ENCODE data around the gene ZNF283. TPM values are rescaled to one million over a fixed set of nuclear protein-coding genes. Genes with fewer than 3 reads are reported as not detected.

The ZNF283 gene
- total and polyA plus RNA-seq, 4 donors, result 1.6 to 34.2 (median 4.3) TPM

- Histone ChIP-seq H3K27me3 (ENCODE audit: control insufficient read depth in 3 of 3, insufficient read depth in 3 of 3, low read length in 2 of 3) (peaks cover 0 to under 1% (median 0%) of the 10 kb centered on the region in 3 donors), H3K4me3 (no peak overlapping the region), H3K36me3 (ENCODE audit: control insufficient read depth in 4 of 4, insufficient read depth in 4 of 4, low read length in 4 of 4) (no peaks in the 10 kb centered on the region), H3K4me1 (ENCODE audit: control insufficient read depth in 5 of 5, insufficient read depth in 5 of 5, low read length in 5 of 5) (peaks cover 0 to 21% (median 6%) of the 10 kb centered on the region in 5 donors), H3K9ac (ENCODE audit: insufficient read depth in 1 of 2, low read length in 2 of 2) (no peak overlapping the region), H3K9me3 (ENCODE audit: control insufficient read depth in 4 of 4, insufficient read depth in 3 of 4, low read length in 3 of 4) (peaks cover 0 to 3% (median 0%) of the 10 kb centered on the region in 4 donors), H3K27ac (ENCODE audit: low read depth in 1 of 2, low read length in 1 of 2) (peak overlapping the region in 1 of 2 donors; percentile 20)
- no peak for ATAC-seq (ENCODE audit: insufficient read depth, low FRiP score)
- no peak for TF ChIP-seq CTCF (IDR thresholded peaks at IDR 0.05; ENCODE audit: control extremely low read depth, extremely low read depth)
- DNase-seq, result no peak
- WGBS, 2 donors, result 20 to 29% methylated on average over 3 of the region's 3 CpGs
These were observed 47.3 kb upstream of the ZNF283 start for GRCh38 chr19:43779820-43780219.

DNA sequence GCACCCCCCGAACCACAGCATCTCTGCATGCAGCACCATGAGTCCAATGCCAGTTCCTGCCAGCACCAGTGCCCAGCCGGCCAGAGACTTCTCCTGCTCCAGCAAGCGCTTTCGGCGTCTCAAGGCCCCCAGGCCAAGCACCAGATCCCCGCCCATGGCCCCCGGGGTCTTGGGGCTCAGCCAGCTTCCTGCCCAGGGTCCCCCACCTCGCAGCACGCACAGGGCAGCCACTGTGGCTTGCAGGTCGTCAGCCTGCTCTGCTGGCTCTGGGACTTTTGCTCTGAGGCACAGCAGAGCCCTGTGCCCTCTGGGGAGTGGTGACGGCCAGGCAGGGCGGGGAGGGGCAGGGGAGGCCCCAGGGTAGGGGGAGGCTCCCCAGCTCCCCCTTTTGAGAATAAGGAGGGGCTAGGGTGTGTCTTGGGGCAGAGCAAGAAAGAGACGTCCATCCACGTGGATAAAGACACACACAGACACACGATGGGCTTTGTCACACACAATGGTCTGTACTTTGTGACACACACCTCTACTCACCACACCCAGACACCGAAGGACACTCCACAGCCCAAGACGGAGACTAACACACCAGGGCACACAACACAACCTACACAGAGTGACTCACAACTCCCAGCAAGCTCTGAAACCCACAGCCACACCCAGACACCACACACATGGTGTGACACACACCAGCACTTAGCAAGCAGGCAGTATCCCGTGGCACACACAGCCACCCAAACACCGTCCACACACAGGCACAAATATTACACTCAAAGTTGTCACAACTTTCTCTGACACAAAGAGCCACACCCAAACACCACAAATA is 46.2 kb upstream of the ZNF283 start, which contains the start of gene KCNN4:
KCNN4 (minus strand) TSS at position 268 of the 820 bp plus-strand sequence; CDS start at position 156, 112 bp downstream.
- Histone ChIP-seq H3K4me3 (no peak within 1 kb of the TSS), H3K27me3 (ENCODE audit: control insufficient read depth in 3 of 3, insufficient read depth in 3 of 3, low read length in 2 of 3) (no peaks in the 10 kb centered on the region), H3K4me1 (ENCODE audit: control insufficient read depth in 5 of 5, insufficient read depth in 5 of 5, low read length in 5 of 5) (peaks cover 0 to 23% (median 5%) of the 10 kb centered on the region in 5 donors), H3K36me3 (ENCODE audit: control insufficient read depth in 4 of 4, insufficient read depth in 4 of 4, low read length in 4 of 4) (no peaks in the 10 kb centered on the region), H3K9ac (ENCODE audit: insufficient read depth in 1 of 2, low read length in 2 of 2) (no peak within 1 kb of the TSS), H3K9me3 (ENCODE audit: control insufficient read depth in 4 of 4, insufficient read depth in 3 of 4, low read length in 3 of 4) (peaks cover 0 to 3% (median 0%) of the 10 kb centered on the region in 4 donors), H3K27ac (ENCODE audit: low read depth in 1 of 2, low read length in 1 of 2) (peak within 1 kb of the TSS in 1 of 2 donors; percentile 41)
- no peak for DNase-seq
- no peak for TF ChIP-seq CTCF (IDR thresholded peaks at IDR 0.05; ENCODE audit: control extremely low read depth, extremely low read depth)
- 22% methylated on average over 19 of the region's 19 CpGs for WGBS, 2 donors
- ATAC-seq (ENCODE audit: insufficient read depth, low FRiP score), result no peak

DNA sequence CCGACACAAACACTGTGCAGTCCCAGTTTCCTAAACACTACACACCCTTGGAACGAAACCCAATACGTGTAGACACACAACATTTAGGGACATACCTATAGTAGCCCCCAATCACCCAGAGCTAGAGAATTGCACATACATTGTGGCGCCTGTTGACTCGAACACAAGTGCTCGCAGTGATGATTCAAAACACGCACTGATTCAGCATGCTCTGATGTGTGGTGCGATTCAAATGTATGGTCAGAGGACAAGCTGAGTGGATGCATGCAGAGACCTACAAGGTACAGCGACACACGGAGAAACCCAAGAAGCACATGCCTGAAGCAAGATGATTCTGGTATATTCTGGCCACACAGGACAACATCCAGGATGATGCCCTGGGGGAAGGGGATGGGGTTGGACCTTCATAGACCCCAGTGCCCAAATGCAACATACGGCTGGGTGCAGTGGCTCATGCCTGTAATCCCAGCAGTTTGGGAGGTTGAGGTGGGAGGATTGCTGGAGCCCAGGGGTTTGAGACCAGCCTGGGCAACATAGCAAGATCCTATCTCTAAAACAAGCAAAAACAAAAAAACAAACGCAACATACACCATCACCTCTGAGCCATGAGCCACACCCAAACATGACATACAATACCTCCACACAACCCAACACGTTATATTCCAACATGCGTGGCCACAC is 45.4 kb upstream of the ZNF283 start:
- no peaks in the 10 kb centered on the region for H3K36me3 ChIP-seq (ENCODE audit: control insufficient read depth in 4 of 4, insufficient read depth in 4 of 4, low read length in 4 of 4)
- DNase-seq (no peak), ATAC-seq (ENCODE audit: insufficient read depth, low FRiP score) (no peak)
- WGBS, 2 donors, result 90 to 93% methylated on average over 14 of the region's 14 CpGs
- H3K27ac ChIP-seq (ENCODE audit: low read depth in 1 of 2, low read length in 1 of 2), result no peak overlapping the region
- no peak for TF ChIP-seq CTCF (IDR thresholded peaks at IDR 0.05; ENCODE audit: control extremely low read depth, extremely low read depth)
- no peak overlapping the region for H3K9ac ChIP-seq (ENCODE audit: insufficient read depth in 1 of 2, low read length in 2 of 2)
- H3K4me3 ChIP-seq, result no peak overlapping the region
- H3K27me3 ChIP-seq (ENCODE audit: control insufficient read depth in 3 of 3, insufficient read depth in 3 of 3, low read length in 2 of 3), result no peaks in the 10 kb centered on the region
- peaks cover 0 to 3% (median 0%) of the 10 kb centered on the region in 4 donors for H3K9me3 ChIP-seq (ENCODE audit: control insufficient read depth in 4 of 4, insufficient read depth in 3 of 4, low read length in 3 of 4)
- peaks cover 0 to 20% (median 5%) of the 10 kb centered on the region in 5 donors for H3K4me1 ChIP-seq (ENCODE audit: control insufficient read depth in 5 of 5, insufficient read depth in 5 of 5, low read length in 5 of 5)

All from lung (tissue), 12 donors.